IPS-NIHi7 (cell line): ENCODE data around the gene WIPI1.
A peak's percentile ranks its signal among the peaks of the same experiment; 100 is the strongest.
"Not testable (repeated sequence)": the region's sequence is repeated elsewhere in the genome, so short reads cannot be mapped to it uniquely, and the experiment has no call there.

Source experiments
- DNase-seq: peaks from one replicate; pipeline ENCODE4 v3.0.0; 2012; ENCODE audit warnings: mixed read lengths; ENCODE audit errors: extremely low spot score

Gene WIPI1

DNA sequence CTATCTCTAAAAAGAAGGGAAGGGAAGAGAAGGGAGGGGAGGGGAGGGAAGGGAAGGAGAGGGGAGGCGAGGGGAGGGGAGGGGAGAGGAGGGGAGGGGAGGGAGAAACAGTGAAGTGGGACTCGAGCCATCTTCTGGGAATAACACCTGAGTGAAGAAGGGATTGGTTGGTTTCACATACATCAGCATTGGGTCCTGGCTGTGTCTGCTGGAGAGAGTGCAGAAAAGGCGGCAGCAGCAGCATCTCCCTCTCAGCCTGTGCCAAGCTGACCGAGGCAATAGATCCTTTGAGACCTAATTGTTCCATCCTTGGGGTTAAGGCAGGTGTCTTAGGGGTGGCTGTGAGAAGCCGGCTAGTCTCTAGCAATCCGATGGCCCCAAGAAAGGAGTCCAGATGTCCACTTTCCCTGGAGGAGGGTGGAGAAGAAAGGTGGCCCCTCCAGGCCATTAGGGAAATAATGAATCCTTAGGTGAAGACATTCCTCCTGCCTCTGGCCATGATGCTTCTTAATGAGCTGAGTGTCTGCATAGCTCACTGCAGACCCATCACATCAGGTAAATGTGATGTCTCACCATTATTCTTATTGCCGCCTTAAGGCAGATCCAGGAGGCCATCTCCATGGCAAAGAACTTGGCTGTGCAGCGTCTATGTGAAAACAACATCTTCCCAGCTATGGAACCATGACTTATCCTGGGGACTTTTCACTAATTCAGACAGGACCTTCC lies 71.6 kb downstream of the WIPI1 start:
- DNase-seq: no peak

DNA sequence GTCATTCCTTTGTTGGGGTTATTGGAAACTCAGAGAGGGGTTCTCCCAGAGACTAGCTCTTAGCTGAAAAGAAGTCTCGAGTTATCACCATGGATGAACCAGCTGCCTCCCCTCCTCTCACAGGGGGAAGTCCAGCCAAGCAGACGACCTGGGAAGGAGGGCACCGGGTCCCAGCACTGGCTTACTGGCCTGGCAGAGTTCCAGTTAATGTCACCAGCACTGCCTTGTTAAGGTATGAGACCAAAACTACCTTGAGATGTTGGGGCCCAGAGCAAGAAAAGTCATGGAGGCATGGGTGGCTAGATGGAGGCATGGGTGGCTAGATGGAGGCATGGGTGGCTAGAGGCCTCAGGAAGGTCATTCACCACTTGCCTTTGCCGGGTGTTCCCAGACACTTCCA lies 72.4 kb downstream of the WIPI1 start:
- DNase-seq: no peak

DNA sequence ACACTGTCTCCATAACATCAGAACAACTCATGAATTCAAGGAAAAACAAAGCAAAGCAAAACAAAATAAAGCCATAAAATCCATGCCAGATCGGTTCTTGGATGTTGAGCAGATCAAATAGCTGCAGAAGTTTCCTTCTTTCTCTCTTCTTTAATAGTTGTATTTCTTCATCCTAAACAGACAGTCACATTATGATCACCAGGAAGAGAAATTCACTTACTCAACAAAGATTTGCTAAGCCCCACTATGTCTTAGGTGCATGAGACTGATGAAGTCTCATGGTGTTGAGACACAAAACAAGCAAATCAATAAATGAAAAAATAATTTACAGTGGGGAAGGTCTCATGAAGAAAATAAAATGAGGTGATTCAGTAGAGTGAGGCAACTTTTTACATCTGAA lies 72.8 kb downstream of the WIPI1 start:
- no peak for DNase-seq

DNA sequence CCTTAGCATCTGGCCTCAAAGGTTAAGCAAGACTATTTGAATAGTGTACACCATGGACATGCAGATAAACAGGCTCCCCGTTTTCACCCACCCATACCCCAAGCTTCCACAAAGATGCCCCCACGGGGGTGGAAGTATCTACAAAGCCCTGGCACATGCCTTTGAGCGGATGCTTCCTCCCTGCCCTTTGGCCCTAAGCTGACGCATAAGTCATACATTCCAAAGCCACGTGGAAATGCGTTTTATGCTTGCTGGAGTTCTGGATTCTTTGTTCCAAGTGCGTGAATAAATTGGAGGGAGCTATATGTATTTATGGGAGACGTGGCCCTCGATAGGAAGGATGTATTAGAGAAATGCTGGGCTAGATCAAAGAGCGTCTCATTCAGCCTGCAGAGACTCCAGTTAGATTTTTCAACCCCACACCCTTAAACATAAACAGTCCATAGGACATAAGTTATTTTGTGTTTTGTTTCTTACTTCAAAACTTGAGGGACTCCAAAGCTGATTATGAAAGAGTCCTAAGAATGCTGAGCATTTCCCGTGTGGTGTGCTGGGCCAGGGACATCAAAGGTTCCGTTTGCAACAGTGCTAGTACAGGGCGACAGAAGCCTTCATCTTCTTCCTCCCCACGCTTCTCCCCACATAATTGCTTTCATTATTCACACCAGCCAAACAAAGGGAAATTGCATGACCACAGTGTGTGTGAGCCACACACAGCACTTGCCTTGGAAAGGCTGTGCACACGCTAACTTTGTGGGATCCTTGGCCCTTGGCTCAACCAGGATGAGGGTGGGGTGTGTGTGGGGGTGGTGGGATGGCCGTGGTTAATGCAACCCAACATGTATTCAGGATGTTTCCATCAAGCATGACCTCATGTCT lies 73.6 kb downstream of the WIPI1 start:
- no peak for DNase-seq

DNA sequence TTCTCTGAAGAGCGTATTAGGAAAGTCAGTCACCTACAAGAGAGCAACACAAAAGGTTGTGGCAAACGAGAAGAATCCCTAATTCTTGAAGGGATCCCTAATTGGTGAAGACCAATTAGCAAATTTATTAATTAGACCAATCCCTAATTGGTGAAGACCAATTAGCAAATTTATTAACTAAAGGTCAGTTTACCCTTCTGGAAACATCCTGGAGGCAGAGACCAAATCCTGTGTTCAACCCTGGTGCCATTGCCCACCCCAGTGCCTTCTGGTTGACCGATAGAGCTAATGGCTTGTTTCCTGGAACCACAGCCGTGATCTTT lies 74.2 kb downstream of the WIPI1 start:
- DNase-seq: no peak

DNA sequence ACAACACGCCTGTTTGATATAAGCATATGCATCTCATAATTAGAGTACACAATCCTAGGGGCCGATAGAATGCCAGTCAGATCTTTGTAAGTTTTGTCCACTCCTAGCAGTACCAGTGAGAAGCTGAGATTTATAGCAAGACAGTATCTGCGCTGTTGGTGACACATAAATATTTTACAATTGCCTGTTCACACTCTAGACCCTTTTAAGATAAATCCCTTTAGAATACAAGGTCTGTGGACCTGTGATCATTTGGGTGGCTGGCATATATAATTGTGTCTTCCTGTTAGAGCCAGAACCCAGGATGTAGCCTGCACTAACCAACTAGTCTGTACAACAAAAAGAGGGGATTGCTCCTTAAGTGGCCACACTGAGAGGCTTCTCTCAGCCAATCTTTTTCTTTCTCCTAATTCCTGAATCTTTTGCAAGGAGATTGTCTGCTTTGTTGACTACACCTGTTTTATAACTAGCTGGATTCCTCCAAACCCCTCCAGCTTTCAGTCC lies 74.7 kb downstream of the WIPI1 start:
- DNase-seq: no peak

DNA sequence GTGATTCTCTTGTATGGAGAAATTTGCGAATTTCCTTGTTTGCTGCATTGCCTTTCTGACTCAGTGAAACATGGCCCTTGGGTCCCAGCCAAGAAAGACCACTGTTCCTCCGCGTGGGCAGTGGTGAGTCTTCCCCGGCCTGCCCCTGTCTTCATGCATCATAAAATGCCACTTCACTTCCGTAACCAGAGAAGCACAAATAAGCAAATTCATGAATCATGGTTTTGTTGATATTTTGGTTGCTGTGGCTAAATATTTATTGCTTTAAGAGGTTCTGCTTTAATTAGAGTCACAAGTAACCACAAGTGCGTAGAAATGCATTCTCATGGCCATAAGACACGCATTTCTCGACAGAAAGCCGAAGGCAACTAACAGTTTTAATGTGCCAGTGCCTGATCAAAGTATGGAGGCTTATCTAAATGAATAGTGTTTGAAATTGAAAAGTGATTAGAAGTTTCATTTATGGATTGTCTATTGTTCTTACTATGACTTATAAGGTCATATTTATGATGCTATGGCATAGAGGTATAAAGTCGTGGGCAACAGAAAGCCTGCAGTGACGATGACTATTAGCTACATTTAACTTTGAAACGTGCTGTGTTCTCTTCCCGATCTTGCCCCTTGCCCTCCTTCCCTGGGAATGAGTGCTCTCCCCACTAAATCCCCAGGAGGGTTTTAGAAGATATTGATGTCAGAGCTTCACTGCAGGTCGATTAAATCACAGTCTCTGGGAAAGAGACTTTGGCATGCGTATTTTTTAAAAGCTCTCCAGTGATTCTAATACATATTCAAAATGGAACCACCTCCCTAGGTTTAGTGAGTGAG lies 76.0 kb downstream of the WIPI1 start:
- no peak for DNase-seq

DNA sequence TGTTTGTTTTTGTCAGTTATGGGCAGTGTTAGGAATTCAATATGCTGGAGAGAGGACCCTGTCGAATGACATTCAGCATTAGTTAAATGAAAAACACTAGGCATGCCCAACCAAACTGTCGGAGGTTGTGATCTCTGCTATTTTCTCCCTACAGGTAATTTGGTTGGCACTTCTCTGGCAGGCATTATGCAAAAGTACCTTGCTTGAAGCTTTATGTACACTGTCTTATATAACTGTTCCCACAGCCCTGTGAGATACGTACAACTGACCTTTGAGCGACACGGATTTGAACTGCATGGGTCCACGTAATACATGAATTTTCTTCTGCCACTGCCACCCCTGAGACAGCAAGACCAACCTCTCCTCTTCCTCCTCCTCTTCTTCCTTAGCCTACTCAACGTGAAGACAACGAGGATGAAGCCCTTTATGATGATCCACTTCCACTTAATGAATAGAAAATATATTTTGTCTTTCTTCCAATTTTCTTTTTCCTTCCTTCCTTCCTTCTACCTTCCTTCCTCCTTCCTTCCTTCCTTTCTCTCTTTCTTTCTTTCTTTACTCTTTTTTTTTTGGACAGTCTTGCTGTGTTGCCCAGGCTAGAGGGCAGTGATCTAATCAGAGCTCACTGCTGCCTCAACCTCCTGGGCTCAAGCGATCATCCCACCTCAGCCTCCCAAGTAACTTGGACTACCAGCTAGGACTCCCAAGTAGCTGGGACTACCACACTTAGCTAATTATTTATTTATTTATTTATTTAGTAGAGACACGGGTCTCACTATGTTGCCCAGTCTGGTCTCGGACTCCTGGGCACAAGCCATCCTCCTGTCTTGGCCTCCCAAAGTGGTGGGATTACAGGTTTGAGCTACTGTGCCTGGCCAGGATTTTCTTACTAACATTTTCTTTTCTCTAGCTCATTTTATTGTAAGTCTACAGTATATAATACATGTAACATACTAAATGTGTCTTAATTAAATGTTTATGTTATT lies 77.3 kb downstream of the WIPI1 start:
- DNase-seq: no peak

DNA sequence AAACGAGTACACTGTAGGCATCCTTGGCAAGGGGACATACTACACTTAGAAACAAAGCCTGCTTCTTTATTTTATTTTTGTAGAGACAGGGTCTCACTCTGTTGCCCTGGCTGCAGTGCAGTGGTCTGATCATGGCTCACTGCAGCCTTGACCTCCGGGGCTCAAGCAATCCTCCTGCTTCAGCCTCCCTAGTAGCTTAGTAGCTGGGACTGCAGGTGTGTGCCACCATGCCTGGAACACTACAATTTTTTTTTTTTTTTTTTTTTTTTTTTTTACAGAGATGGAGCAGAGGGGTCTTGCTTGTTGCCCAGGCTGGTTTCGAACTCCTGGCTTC lies 78.2 kb downstream of the WIPI1 start:
- DNase-seq: no peak

DNA sequence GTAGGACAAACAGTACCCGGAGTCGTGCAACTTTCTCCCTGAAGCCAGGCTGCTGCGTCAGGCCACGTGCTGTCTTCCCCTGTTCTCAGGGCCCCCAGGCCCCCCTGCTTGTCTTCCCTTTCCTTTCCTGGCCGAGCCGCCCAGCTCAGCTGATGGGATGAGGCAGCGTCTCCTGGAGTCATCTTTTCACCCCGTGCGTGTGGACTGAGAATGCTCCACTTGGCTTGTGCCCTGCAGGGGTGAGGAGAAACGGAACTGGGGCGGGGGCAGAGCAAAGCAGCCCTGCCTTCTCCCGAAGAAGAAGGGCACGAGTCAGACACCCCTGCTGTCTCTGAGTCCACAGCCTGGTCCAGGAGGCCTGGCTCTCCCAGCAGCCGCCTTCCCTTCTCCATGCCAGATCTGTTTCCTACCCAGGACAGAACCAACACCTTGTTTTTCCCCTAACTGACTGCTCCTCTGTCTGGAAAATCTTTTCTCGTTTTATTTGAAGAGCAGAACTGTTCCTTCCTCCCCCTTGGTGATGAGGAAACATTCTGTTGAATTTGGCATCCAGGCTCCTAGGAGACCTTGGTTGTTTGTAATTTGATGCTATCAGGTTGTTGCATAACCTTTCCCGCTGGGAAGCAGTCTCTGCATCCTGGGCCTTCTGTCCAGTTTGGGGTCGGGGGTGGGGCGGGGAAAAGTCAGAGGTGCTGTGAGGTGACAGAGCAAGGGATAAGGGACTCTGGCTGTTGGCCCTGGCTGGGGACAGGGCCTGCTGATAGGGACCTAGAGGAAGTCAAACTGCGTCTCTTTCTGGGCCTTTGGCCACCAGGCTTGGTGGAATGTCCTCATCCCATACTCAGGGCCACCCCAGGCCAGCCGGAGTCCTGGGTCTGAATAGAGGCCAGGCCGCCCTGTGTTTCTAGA lies 78.8 kb downstream of the WIPI1 start:
- peak; percentile 67 for DNase-seq

DNA sequence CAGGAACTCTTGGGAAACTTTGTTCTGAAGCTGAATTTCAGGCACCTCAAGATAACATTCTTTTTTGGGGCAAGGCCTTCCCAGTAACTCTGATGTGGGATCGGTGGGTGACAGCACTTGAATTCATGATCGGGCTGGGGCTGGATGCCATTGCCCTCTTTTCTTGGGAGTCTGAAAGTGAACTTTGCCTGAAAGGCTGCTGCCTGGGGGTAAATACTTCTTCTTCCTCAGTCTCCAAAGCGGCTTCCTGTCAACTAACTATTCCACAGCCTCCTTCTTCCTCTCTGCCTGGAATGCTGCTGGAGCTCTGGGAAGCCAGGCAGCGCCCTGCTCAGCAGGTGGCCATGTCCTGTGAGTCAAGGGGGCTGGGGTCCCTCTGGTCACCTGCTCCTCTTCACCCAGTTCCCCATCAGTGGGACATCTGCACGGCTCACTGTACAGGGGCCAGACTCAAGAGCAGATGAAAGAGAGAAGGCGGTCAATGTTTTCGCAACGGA lies 79.5 kb downstream of the WIPI1 start:
- peak; percentile 26 for DNase-seq

DNA sequence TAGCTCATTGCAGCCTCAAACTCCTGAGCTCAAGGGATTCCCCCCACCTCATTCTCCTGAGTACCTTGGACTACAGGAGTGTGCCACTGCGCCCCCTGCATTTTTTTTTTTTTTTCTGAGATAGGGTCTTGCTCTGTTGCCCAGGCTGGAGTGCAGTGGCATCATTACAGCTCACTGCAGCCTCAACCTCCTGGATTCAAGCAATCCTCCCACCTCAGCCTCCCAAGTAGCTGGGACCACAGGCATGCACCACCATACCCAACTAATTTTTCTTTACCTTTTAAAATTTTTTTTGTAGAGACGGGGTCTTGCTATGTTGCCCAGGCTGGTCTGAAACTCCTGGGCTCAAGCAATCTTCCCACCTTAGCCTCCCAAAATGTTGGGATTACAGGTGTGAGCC lies 81.1 kb downstream of the WIPI1 start:
- DNase-seq: not testable (repeated sequence)

DNA sequence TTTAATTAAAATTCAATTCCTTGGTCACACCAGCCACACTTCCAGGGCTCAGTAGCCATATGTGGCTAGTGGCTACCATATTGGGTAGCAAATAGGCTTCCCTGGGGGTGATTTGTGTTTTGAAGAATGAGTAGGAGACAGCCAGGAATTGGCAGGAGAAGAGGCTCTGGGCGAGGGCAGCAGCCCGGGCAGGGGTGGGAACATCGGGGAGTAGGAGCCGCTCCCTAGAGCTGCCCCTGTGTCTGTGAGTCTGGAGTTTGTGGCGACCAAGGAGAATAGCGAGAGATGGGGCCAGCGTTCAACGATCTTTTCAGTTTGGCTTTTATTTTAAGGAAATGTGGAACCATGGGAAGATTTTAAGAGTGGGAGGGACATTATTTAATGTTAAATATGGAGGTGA lies 81.7 kb downstream of the WIPI1 start:
- no peak for DNase-seq
